ENCODE measurements around the gene B3GNT7. TPM values are rescaled to one million over a fixed set of nuclear protein-coding genes. Genes with fewer than 3 reads are reported as not detected.

Gene B3GNT7
- polyA plus RNA-seq, 1 donor from 2014 or later, result 0.67 TPM

GRCh38 chr2:231378026-231378722, 17.3 kb upstream of the B3GNT7 start:
- H3K27ac ChIP-seq (ENCODE audit: low read length), result no peak overlapping the region

More at GRCh38 chr2:231378026-231378722, 17.3 kb upstream of the B3GNT7 start:
- H4K20me1 ChIP-seq (ENCODE audit: insufficient read depth), result no peaks in the 10 kb centered on the region
- no peak overlapping the region for H3K4me2 ChIP-seq (ENCODE audit: low read length)
- no peaks in the 10 kb centered on the region for H3K9me3 ChIP-seq (ENCODE audit: low read length)
- H3K79me2 ChIP-seq (replicated peaks; ENCODE audit: insufficient read depth, low read length), result no peaks in the 10 kb centered on the region
- H3F3A ChIP-seq (ENCODE audit: insufficient read depth, low read length, poor library complexity, severe bottlenecking), result no peaks in the 10 kb centered on the region
- no peak overlapping the region for H3K4me3 ChIP-seq (ENCODE audit: low read length)
- no peaks in the 10 kb centered on the region for H3K36me3 ChIP-seq (ENCODE audit: insufficient read depth, low read length)
- no peaks in the 10 kb centered on the region for H3K9me2 ChIP-seq (ENCODE audit: insufficient read depth, low read length)
- H2AFZ ChIP-seq (ENCODE audit: low read depth, low read length), result no peak overlapping the region
- H3K9ac ChIP-seq (ENCODE audit: low read length), result no peak overlapping the region
- TF ChIP-seq CTCF (IDR thresholded peaks at IDR 0.05; ENCODE audit: poor library complexity, severe bottlenecking) (no peak), MXI1 (conservative IDR thresholded peaks at IDR 0.05; ENCODE audit: poor library complexity, severe bottlenecking) (no peak), TAF1 (IDR thresholded peaks at IDR 0.05; ENCODE audit: low read depth) (no peak), EP300 (conservative IDR thresholded peaks at IDR 0.05; ENCODE audit: poor library complexity, severe bottlenecking) (no peak), POLR2AphosphoS5 (IDR thresholded peaks at IDR 0.05) (no peak), EZH2 (IDR thresholded peaks at IDR 0.05; ENCODE audit: borderline replicate concordance, insufficient read depth, low read length, poor library complexity, severe bottlenecking) (no peak), RAD21 (conservative IDR thresholded peaks at IDR 0.05) (no peak), REST (IDR thresholded peaks at IDR 0.05; ENCODE audit: borderline replicate concordance) (no peak), SMC3 (conservative IDR thresholded peaks at IDR 0.05; ENCODE audit: poor library complexity) (no peak)
- no peaks in the 10 kb centered on the region for H3K27me3 ChIP-seq (ENCODE audit: insufficient read depth, low read depth, low read length)
